Activated CD8-positive, alpha-beta memory T cell treated with anti-CD3 and anti-CD28 coated beads for 4 hours (primary cell): ENCODE results near the gene SAPCD1.

Experiments used
- DNase-seq, 2 donors: peaks; one replicate each; pipeline ENCODE4 v3.0.0-alpha.2; 2020; ENCODE audit warnings: low read depth in 2 of 2

SAPCD1 gene

GRCh38 chr6:31750411-31751022, 11.9 kb upstream of the SAPCD1 start:
- DNase-seq = no peak

- no peak for DNase-seq
Observed at GRCh38 chr6:31752739-31753319, 9.6 kb upstream of the SAPCD1 start.

- DNase-seq = no peak
Observed at GRCh38 chr6:31758281-31758680, 4.2 kb upstream of the SAPCD1 start.

GRCh38 chr6:31760790-31761189, 1.7 kb upstream of the SAPCD1 start:
- DNase-seq = no peak

GRCh38 chr6:31761343-31761742, 1.1 kb upstream of the SAPCD1 start:
- no peak for DNase-seq

- no peak for DNase-seq
Observed at GRCh38 chr6:31762878-31763618, 592 bp downstream of the SAPCD1 start.

GRCh38 chr6:31763619-31763940, 1.1 kb downstream of the SAPCD1 start:
- no peak for DNase-seq

- no peak for DNase-seq
Observed at GRCh38 chr6:31764198-31764597, 1.7 kb downstream of the SAPCD1 start.

GRCh38 chr6:31765559-31765909, 3.1 kb downstream of the SAPCD1 start:
- DNase-seq = no peak

GRCh38 chr6:31765910-31766794, 3.7 kb downstream of the SAPCD1 start:
- DNase-seq = no peak

GRCh38 chr6:31767096-31767645, 4.7 kb downstream of the SAPCD1 start:
- DNase-seq = no peak

- DNase-seq = no peak
Observed at GRCh38 chr6:31768363-31769257, 6.2 kb downstream of the SAPCD1 start.

- DNase-seq = peak; percentile 53 to 61
Observed at GRCh38 chr6:31769684-31770371, 7.4 kb downstream of the SAPCD1 start.

GRCh38 chr6:31770860-31771259, 8.4 kb downstream of the SAPCD1 start:
- DNase-seq = no peak

- peak in 1 of 2 donors; percentile 22 for DNase-seq
Observed at GRCh38 chr6:31771992-31772358, 9.5 kb downstream of the SAPCD1 start.

- DNase-seq = no peak
Observed at GRCh38 chr6:31775184-31775583, 12.7 kb downstream of the SAPCD1 start.

GRCh38 chr6:31775633-31776484, 13.4 kb downstream of the SAPCD1 start:
- no peak for DNase-seq

GRCh38 chr6:31776485-31776988, 14.1 kb downstream of the SAPCD1 start:
- DNase-seq = no peak

- peak; percentile 68 to 75 for DNase-seq
Observed at GRCh38 chr6:31776989-31777666, 14.7 kb downstream of the SAPCD1 start, which contains the start of gene VWA7. TSS of gene VWA7 (minus strand) at chr6:31777328. CDS start at chr6:31776779, 549 bp downstream.
